CD4-positive, alpha-beta T cell treated with Interleukin-2 at 100 ng/mL for 4 hours (primary cell): ENCODE data around the gene KPNA6.
"Not testable (repeated sequence)": the region's sequence is repeated elsewhere in the genome, so short reads cannot be mapped to it uniquely, and the experiment has no call there.

Experiments used
- DNase-seq: peaks from one replicate; pipeline ENCODE4 v3.0.0-alpha.2; 2020; ENCODE audit warnings: low spot score

The KPNA6 gene

DNA sequence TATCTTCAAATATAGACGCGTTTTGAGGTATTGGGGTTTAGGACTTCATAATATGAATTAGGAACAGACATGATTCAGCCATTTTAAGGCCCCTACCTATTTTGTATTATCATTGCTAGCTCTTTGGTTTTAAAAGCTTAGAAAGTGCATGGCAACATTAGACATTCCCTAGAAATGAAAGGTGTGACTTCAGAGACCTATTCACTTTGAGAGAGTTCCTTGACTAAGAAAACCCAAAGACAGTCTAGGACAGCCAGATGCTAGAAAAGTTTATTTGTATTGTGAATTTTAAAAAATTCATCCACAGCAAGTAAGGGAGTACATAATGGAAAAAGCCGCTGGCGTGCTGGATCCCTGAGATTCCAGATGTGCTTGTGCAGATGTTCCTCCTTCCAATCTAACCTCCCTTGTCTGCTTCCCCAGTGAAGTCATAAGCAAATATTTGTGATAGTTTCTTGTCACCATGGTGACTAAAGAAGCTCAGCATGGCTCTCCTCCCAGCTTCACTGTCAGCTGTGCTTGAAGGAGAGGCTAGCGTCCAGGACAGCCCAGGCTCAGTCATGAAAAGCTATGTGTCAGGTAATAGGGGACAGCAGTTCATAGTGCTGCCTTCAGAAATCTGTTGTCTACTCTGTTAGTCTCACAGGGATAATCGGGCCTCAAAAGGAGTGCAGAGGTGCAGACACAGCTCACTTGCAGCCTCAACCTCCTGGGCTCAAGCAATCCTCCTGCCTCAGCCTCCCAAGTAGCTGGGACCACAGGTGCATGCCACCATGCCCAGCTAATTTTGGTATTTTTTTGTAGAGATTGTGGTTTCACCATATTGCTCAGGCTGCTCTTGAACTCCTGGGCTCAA is 34.8 kb downstream of the KPNA6 start:
- DNase-seq = peak; percentile 10

DNA sequence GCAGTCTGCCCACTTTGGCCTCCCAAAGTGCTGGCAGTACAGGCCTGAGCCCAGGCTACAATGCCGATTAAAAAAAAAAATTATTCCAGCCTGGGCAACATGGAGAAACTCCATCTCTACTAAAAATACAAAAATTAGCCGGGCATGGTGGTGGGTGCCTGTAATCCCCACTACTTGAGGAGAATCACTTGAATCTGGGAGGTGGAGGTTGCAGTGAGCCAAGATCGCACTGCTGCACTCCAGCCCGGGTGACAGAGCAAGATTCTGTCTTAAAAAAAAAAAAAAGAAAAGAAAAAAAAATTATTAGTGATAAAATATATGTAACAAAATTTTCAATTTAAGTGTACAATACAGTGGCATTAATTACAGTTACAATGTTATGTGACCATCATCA is 35.4 kb downstream of the KPNA6 start:
- DNase-seq = not testable (repeated sequence)

DNA sequence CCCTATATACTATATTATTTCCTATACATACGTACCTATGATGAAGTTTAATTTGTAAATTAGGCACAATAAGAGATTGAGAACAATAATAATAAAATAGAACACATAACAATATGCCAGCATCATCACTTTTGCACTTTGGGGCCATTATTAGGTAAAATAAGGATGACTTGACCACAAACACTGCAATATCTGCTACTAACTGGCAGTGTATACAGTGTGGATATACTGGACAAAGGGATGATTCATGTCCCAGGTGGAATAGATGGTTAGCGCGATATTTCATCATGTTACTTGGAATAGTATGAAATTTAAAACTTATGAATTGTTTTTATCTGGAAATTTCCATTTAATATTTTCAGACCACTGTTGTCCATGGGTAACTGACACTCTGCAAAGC is 36.2 kb downstream of the KPNA6 start:
- no peak for DNase-seq

DNA sequence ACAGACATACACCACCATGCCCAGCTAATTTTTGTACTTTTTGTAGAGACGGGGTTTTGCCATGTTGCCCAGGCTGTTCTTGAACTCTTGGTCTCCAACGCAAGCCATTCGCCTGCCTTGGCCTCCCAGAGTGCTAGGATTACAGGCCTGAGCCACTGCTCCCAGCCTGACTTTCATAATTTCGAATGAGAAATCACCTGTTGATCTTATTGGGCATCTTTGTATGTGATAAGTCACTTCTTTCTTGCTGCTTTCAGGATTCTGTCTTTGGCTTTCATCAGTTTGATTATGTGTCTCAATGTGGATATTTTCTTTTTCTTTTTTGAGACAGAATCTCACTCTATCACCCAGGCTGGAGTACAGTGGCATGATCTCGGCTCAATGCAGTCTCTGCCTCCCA is 39.9 kb downstream of the KPNA6 start:
- DNase-seq = not testable (repeated sequence)

DNA sequence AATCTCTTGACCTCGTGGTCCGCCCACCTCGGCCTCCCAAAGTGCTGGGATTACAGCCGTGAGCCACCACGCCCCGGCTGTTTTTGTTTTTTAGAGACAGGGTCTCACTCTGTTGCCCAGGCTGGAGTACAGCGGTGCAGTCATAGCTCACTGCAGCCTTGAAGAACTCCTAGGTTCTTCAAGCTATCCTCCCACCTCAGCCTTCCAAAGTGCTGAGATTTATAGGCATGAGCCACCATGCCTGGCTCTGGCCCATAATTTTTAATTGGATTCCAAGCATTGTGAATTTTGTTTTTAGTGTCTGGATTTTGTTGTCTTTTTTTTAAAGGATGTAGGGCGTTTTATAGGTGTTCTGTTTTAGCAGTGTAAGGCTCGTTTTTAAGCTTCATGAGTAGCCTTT is 43.0 kb downstream of the KPNA6 start:
- no peak for DNase-seq

DNA sequence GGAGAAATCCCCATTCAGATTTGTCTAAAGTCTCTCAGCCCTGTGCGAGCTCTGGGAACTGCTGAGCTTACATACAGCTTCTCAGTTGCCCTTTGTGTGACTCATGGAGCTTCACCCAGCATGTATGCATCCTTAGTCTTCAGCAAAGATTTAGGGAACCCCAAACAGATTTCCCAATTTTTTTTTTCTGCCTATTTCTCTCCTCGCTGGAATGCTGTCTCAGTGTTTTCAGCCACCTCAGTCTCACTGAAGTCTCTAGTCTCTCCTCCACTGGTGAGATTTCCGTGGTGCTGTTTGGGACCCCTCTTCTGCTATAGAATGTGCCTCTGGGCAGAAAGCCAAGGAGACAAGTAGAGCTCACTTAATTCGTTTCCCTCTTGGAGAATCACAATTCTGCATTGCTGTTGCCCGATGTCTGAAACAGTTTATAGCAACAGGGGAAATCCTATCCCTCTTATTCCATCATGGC is 43.5 kb downstream of the KPNA6 start:
- no peak for DNase-seq

DNA sequence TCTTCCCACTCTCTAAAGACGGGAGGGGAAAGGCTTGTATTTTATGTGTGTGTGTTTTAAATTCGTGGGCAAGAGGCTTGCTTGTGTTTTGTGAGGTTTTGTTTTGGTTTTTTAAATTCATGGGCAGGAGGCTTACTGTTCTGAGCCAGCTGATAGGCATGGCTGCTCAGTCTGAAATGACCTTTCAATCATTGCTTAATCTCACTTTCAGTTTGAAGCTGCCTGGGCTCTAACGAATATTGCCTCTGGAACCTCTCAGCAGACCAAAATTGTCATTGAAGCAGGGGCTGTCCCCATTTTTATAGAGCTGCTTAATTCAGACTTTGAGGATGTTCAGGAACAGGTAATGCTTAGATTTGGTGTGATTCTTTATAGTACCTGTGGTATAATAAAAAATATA is 51.3 kb downstream of the KPNA6 start:
- no peak for DNase-seq

DNA sequence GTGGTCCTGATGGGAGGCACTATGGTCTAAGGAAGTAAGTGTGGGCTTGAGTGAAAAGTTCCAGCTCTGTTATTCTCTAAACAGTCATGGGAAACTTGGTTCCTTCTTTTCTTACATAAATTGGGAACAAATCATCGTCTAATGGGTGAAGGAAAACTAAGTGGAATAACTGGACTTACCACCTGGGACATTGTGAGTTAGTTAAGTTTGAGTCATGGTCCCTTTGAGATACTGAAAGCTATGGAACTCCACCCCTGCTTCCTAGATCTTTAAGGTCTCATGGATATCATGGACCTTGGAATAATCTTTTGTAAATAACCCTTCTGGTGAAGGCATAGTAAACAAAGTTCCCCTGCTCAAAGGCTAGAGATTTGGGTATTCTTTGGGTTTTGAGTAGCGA is 55.5 kb downstream of the KPNA6 start:
- DNase-seq = no peak

DNA sequence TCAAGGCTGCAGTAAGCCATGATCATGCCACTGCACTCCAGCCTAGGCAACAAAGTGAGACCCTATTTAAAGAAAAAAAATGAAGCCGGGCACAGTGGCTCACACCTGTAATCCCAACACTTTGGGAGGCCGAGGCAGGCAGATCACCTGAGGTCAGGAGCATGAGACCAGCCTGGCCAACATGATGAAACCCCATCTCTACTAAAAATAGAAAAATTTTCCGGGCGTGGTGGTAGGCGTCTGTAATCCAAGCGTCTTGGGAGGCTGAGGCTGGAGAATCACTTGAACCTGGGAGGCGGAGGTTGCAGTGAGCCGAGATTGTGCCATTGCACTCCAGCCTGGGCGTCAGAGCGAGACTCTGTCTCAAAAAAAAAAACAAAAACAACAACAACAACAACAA is 57.8 kb downstream of the KPNA6 start:
- DNase-seq = not testable (repeated sequence)

DNA sequence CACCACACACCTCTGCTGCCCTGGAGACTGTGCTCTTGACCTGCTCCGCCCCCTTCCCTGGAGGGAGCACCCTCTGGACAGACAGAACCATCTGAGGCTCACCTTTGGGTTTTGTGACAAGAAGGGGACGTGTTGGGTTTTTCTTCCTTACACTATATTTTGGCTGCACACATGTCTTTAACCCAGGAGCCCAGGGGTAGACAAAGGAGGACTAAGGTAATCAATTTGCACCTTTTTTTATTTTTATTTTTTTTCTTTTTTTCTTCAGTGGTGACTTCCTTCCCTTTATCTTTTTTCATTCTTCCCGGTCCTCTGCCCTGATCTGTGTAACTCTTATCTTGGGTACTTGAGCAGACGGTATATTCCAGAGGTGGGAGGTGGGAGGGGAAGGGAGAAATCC is 63.1 kb downstream of the KPNA6 start:
- no peak for DNase-seq

DNA sequence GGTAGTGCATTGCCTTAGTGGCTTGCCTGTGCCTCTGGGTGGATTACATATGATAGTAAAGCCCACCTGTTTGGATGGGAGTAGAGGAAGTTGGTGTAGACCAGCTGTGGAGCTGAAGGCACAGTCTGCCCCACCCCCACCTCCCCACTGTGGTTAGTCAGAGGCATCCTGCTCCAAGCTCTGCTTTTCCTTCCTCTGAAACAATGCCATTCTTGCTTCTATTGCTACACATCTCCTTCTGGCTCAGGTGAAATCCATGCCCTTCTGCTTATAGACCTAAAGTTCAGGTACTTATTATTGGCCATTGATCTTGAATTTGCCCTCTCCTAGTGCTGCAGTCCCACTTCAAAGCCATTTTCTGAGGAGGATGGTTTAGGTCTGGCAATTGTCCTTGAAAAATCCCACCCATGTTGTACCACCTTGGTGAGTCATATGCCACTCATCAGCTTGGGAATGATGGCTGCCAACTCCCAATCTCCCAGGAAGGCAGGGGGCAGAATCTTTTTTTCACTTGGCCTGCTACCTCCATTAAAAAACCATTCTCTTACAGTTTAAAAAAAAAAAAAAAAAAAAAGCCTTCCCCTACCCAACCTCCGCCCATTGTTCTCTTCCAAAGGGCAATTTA is 64.9 kb downstream of the KPNA6 start:
- DNase-seq = no peak

DNA sequence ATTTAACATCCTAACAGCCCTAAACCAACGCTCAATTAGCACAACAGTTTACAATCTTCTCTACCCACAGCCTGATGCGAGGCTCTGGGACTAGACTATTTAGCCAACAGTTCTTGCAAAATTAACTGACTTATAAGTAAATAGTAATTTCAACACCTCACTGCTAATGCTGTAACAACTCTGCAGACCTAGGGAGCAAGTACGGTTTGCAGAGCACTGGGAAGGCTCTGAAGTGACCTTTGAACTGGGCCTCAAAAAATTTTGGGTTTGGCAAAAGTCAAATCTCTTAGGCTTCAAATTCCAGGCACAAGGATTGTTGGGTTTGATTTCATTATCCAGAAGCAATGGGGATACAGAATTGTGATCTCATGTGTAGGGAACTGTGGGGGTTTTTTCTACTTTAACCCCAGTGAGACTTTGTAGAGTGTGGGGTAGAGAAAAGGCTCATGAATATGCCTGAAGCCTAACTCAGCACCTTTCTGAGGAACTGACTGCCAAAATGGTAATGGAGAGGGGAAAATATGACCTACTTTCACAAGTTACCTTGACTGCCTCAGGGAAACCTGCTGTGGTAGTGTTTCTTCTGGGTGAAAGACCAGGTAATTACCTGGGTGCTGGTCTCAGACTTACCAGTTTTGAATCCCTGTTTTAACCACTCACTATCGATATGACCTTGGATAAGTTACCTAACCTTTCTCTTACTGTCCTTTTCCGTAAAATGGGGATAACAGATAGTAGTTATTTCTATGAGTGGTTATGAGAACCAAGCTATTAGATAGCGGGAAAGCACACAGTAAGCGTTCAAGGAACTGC is 70.7 kb downstream of the KPNA6 start:
- no peak for DNase-seq

DNA sequence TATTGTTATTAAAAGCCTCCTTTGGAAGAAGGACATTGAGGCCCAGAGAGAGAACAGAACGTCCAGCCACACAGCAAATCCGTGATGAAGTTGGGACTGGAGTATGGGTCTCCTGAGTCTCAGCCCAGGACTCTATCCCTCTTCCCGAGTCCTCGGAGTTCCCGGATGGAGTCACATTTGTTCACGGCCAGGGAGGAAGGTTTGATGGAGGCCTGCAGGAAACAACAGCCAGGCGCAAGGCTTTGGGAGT is 71.3 kb downstream of the KPNA6 start:
- no peak for DNase-seq

DNA sequence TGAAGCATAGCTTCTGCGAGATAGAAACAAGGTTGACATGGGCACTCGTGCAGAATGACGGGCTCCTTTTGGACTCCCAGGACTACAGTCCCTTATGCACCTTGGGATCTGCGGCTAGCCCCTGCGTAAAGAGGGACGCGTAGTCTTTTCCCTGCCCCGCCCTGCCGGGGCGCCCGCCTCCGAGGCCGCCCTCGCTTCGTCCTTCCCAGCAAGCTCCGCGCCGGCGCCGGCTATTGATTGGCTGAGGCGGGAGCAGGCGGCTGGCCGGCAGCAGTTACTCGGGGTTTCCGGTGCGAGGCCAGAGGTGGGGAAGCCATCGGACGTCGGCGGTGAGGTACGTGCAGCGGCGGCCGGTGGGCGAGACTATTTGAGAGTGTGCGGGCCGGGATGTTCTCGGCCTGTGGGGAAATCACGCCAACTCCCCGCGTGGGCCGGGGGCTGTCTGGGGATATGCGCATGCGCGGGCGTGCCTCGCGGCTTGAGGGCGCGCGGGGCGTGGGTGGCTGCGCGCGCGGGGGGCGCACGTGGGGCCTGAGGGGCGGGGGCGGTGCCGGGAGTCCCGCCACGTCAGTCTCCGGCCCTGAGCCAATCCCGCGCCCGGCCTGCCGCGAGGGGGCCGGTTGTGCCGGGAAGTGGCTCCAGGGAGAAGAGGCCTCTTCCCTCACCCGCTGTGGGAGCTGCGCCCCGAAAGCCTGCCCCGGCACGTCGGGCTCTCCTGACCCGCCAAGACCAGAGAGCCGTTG is 71.8 kb downstream of the KPNA6 start, which contains the start of gene TXLNA:
Gene TXLNA (plus strand): TSS at position 233 of the 743 bp plus-strand sequence. CDS start 671 bp downstream, outside the sequence.
- peak; percentile 89 for DNase-seq

DNA sequence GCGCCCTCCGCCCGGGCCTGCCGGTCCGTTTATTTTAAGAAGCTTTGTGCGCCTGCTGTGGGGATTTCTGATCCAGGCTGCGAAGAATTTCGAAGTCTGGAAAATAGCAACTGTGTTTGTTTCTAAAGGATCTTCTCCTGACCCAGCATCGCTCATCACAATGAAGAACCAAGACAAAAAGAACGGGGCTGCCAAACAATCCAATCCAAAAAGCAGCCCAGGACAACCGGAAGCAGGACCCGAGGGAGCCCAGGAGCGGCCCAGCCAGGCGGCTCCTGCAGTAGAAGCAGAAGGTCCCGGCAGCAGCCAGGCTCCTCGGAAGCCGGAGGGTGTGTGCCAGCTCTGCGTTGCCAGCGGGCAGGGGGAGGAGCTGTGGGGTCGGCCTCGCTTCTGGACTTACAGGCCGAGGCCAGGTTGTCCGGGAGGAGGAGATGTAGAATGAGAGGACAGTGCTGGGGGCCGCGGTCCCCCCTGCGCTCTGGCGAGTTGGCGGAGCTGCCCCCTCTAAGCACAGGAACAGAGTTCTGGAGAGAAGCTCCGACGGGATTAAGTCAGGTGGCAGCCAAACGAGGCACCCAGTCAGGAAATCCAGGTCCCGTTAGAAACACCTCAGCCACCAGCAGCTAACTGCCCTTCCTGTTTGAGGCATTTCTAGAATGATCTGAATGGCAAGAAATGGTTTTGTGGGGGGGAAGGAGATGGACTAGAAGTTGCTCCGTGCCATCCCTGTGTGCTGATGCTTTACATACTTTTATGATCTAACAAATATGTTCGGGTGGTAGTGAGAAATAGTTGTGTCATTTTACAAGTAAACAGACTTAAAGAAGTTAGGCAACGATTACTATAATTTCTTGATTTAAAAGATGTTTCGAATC is 72.6 kb downstream of the KPNA6 start:
- peak; percentile 24 for DNase-seq

DNA sequence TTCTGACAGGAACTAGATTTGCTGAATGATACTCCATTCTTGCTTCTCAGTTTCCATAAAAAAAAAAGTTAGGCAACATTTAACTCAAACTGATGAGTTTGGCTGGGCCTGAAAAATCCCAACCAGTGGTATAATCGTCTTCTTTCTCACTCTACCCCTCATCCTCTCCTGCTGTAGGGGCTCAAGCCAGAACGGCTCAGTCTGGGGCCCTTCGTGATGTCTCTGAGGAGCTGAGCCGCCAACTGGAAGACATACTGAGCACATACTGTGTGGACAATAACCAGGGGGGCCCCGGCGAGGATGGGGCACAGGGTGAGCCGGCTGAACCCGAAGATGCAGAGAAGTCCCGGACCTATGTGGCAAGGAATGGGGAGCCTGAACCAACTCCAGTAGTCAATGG is 73.2 kb downstream of the KPNA6 start:
- DNase-seq = no peak

DNA sequence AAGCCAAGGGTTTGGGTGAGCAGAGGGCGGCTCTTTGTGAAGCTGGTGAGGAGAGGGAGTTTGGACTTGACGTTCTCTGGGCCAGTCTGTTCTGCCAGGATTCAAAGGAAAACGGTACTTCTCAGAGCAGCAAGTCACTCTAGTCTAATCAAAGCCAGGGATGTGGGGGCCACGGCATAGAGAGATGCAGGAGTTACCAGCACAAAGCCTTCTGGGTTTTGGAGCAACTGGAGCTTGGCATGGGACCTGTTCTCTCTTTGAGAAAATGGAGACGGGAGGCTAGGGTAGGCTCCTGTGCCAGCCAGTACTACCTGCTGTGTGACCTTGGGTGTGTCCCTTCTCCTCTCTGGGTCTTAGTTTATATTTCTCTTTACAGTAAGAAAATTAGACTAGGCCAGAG is 73.7 kb downstream of the KPNA6 start:
- DNase-seq = no peak

DNA sequence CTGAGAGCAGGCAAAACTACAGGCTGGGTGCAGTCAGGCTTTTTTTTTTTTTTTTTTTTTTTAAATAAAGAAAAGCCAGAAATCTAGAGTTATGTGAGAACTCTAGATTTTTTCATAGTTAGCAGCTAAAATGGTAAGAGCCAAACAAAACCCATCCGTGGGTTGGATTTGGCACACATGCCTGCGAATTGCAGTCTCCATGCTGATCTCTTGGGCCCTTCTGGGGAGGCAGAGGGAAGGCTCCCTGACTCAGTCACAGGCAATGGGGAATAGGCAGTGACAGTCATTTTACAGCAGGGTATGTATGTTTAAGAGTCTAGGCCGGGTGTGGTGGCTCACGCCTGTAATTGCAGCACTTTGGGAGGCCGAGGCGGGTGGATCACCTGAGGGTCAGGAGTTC is 74.2 kb downstream of the KPNA6 start:
- no peak for DNase-seq

DNA sequence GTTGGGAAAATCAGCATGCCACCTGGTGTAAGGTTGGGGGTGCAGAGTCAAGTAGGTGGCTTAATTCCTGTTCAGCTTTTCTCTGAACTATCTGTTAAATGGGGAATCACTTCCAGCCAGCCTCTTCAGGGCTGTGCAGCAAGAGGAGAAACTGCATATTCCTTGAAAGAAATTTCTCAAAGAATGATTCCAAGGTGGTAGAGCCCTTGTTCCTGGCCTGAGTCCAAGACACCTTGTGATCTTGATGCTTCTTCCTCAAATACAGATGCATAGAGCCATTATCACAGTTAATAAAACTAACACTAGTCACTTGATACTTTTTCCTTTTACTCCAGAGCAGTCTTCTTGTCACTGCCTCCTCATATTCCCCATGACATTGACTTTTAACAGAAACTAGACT is 76.8 kb downstream of the KPNA6 start:
- DNase-seq = no peak

DNA sequence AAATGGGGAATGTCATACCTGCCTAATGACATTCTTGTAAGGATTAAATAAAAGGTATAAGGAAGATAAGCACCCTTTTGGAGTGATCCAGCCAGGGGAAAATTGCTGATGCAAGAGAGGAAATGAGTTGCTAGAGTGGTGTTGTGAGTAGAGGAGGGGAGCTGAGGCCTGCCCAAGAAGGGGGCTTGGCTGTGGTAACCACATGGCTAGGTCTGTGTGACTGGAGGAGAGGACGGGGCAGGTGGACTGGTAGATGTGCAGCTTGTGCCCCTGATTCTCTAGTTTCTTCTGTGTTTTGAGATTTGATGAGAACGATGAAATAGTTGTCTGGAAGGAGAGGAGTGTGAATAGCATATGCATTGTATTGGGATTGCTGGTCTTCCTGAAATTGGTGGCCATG is 78.2 kb downstream of the KPNA6 start:
- no peak for DNase-seq

DNA sequence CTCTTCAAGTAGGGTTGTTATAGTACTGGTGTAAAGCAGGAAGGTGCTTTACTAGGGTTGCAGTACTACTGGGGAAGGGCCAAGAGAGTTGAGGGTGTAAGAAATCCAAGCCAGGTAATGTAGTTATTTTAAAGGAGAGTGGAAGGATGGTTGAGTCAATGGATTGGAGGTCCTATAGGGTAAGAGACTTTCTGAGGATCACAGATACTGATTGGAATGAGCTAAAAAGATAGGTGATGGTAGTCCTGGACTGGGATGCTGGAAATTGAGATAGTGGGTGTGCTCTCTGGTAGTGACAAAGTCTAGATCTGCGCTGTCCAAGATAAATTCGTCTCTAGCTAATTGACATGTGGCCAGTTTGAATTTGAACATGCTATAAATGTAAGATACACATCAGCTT is 78.6 kb downstream of the KPNA6 start:
- no peak for DNase-seq
